NCI-H82 treated with DMSO at 0.1 percent for 48 hours (cell line): ENCODE data around the gene PLCB1.

Source experiments
- DNase-seq: peaks from one replicate; lab custom pipeline; 2025; ENCODE audit not compliant: unreplicated experiment; lab: John Stamatoyannopoulos, UW

Gene PLCB1

DNA sequence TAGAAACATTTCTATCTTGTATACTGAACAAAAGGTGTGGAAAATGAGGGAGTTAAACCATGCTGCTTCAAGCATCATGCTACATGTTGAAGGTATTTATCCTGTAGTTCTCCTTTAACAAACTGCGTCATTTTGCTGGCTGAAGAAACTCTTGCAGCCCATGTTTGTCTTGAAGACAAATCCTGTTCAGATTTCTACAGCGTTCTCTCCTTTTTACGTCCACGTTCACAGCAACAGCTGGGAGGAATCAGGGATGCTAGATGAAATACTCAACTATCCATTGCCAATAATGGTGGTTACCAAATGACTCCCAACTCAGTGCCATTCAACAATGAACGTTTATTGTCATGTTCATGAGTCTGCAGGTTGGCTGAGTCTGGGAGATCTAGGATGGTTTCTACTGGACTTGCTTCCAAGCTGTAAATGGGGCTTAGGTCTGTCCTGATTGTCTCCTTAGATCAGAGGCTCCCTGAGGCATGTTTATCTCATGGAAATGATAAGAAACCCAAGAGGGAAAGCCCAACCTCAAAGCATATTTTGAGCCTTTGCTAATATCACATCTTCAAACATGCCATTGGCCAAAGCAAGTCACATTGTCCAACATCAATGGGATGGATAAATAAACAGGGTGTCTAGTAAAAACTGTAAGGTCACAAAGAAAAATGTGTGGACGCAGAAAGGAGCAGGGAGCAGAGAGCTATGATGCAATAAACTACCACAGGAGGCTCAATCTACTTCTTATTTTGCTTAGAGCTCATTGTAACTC is 2.7 kb upstream of the PLCB1 start:
- no peak for DNase-seq

DNA sequence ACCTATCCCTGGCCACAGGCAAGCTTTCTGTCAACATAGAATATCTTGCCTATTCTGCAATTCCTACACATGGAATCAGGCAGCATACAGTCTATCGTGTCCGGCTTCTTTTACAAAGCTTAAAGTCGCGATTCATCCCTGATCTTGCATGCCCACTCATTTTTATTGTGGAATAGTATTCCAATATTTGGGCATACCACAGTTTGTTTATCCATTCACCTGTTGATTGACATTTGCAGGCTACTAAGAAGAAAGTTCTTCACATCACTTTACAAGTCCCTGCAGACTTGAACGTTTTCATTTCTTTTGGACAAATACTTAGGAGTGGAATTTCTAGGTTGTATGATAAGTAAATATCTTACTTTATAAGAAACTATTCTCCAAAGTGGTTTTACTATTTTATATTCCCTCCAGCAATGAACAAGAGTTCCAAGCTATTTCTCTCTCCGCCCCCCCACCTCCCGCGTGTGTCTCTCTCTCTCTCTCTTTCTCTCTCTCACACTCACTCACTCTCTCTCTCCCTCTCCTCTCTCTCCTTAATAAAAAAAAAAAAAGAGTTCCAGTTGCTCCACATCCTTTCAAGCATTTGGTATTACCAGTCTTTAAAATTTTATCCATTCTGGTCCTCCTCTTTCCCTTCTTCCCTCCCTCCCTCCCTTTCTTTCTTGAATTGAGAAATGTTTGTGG is 1.1 kb upstream of the PLCB1 start:
- DNase-seq = no peak

DNA sequence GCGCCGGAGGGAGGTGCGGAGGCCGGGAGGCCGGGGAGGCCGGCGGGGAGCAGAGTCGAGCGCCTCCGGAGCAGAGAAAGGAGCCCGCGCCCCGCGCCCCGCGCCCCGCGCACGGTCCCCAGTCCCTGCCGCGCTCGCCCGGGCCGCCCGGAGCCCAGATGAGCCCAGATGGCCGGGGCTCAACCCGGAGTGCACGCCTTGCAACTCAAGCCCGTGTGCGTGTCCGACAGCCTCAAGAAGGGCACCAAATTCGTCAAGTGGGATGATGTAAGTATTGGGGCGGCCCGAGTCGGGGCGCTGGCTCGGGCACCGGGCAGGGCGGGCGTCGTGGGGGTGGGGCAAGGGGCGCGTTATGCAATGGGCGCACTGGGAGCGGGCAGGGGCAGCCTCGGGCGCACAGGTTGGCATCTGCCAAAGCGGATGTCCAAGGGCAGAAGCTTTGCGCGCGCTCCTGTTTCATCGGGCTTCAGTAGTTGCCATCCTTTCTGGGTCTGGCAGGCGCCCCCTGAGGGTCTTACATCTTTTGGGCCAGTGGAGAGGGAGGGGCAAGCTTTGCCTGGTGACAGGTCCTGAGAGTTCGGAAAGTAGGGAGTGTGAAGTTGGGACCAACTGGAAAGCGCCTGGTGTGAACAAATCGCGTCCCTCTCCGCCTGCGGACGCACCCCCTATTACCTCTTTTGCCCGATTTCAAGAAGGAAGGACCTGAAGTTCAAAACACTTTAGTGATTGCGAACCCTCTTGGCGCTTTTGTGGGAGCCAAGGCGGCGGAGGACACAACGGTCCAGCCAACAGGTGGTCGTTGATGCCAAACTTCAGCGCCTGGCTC is 631 bp downstream of the PLCB1 start:
- no peak for DNase-seq

DNA sequence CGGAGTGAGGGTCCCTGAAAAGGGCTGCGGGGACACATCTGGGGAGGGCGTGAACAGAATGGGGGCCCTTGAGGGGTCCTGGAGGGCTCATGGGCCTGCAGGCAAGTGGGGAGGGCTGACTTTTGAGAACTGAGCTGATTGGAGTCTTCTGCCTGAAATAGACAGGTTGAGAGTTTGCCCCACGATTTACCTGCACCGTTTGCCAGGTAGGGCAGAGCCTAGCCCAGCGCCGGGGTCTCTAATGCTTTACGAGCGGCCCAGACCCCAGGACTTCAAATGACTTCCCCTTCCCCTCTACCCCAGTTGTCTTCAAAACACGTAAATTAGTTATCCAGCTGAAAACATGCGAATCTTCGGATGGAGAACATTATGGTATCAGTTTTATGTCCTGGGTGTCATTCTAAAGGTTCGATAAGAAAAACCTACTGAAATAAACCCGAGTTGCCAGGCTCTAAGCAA is 1.3 kb downstream of the PLCB1 start:
- DNase-seq = no peak

DNA sequence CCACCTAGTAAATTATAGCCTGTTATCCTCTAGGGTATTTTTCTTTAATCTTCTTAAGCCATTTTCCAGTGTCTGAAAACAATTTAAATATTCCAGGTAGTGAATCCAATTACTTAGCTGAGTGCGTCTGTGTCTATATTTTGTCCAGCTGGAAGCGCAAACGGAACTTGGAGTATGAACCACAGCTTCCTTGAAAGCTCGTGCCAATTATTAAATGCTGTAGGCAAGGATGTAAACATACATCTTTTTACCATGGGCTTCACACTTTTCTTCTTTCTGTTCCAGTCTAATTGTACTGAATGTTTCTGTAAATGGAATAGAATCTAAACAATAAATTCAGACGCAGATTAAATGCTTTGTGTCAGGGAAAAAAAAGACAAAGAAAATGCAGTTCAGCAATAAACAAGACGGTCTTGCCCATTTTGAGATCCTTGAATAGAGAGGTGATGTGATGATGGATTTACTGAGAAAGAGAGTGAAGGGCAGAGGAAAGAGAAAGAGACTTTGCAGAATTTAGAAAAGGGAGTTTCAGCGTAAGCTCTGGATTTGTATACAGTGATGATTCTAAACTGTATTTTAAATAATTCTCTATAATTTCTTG is 1.9 kb downstream of the PLCB1 start:
- peak; percentile 78 for DNase-seq

DNA sequence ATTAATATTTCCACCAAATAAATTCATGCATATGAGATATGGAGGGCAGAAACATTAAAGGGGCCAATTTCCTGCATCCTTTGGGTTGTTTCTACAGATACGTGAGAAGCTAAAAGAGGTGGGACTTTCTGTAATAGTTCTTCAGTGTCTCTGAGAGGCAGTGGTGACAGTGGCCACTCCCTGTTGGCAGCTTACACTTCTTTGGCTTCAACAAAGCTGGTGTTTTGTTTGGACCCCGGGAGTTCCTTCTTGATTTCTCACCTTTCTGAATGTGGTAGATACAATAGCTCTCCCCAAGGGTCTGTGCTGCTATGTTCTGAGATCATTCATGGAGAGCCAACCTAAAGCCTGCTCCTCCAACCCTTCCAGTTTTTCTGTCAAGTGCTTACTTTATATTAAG is 7.8 kb downstream of the PLCB1 start:
- no peak for DNase-seq

DNA sequence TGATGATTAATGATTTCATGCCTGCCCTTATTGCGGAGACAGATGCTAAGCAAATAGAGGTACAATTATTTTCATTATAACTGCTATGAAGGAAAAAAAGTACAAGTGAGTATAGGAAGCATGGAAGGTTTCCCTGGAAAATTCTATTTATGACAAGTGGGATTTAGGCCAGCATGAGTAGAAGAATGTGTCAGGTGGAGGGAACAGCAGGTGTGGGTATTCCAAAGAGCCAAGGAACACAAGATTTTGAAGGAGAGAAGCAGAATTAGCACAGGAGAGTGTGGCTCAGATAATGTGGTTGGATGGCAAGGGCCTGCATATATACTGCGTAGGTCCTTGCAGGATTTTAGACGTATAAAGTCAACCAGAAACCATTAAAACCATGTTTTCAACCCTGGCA is 11.4 kb downstream of the PLCB1 start:
- DNase-seq = no peak

DNA sequence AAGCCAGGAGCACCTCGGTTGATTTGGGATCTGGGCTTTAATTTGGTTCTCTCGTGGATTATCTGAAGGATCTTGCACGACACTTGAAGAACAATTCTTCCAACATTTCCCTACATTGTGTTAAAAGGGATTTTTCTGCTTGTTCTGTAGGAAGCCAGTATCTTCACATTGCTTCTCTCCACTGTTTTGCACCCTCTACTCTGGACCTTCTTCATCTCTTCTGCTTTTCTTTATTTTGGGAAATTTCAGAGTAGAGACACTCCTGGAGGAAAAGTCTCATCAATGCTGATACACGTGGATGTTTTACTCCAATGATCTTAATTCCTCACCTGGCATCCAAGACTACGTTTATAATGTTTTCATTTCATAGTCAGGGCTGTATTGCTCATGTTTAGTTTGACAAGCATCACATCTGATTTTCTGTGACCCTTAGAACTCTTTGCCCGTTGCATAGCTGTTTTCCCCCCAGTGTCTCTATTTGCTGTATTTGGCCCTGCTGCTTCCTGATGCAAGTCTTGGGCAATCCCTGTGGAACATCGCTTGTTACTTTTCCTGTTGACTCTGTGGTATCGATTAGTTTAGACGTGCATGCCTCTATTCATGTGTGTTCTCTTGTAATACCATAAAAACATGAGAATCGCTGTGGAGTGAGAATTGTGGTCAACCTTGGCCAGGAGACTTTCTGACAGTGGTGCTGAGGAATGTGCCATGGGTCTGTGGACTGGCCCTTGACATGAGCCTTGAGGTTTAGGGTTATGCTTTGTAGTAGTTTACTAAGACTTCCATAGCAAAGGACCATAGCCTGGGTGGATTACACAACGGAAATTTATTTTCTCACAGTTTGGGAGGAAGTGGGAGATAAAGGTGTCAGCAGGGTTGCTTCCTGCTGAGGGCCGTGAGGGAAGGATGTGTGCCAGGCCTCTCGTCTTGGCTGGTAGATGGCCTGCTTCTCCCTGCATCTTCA is 12.5 kb downstream of the PLCB1 start:
- no peak for DNase-seq

DNA sequence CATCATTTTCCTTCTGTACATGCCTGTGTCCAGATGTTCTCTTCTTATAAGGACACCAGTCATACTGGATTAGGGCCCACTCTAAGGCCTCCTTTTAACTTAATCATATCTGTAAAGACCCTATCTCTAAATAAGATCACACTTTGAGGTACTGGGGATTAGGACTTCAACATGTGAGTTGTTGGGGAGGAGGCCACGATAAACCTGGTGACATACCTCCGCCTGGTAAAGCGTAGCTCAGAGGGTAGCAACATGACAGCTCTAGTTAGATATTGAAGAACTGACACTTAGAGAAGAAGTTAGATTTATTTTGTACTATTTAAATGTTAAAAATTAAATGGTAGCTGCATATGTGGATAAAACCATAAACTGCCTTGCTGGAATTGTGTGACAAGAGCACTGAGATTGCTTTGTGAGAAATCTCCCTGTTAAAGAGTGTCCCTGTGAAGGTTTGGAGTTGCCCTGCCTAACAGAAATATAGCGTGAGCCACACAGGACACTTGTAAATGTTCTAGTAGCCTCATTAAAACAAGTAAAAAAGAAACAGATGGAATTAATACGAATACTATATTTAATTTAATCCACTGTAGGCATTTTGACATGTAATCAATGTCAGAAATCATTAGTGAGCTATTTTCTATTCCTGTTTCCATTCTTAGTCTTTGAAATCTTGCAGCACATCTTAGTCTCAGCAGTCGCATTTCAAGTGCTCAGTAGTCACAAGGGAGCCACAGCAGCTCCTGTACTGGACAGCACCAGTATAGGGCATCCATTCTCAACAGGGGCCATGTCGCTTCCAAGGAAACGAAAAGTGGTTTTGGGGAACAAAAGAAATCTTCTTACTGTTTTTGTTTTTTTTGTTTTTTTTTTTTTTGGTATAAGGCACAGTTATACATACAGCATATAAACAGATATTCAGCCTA is 13.4 kb downstream of the PLCB1 start:
- DNase-seq = no peak

DNA sequence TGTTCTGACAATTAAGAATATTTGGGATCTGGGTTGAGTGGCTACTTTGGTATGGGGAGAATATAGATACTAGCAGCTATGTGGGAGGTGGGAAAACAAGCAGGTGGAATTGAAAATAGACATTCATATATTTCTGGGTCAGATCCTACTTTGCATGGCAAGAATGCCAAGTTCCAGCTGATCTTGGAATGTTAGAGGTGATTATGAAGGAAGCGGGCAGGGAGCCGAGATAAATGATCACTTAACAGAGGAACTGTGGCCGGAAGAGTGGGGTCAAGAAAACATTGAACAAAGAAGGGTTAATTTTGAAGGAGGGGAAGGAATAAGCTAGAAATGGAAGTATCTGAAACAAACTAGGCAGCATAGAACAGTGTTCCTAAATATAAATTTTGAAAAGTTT is 15.4 kb downstream of the PLCB1 start:
- DNase-seq = no peak

DNA sequence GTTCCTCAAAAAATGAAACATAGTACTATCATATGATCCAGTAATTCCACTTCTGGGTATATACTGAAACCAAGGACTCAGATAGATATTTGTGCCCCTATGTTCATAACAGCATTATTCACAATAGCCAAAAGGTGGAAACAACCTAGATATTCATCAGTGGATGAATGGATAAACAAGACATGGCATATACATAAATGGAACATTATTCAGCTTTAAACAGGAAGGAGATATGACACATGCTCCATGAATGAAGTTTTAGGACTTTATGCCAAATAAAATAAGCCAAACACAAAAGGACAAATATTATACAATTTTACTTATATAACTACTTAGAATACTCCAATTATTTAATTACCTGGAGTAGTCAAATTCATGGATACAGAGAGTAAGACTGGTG is 16.4 kb downstream of the PLCB1 start:
- no peak for DNase-seq

DNA sequence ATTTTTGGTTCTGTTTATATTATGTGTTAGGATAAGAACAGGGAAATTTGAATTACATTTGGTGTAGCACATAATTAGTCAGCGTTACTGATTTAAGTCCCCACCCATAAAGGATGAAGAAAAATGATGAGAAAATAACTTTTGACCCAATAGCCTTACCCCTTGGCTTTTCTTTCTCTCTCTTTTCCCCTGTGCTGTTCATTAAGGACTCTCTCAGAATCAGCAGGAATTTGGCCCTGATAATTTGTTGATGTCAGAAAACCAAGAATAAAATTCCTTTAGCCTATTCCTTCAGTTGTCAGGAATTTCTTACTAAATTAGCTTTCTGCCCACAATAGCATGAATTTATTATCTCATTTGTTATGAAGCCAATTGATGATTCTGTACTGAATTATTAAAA is 18.5 kb downstream of the PLCB1 start:
- no peak for DNase-seq

DNA sequence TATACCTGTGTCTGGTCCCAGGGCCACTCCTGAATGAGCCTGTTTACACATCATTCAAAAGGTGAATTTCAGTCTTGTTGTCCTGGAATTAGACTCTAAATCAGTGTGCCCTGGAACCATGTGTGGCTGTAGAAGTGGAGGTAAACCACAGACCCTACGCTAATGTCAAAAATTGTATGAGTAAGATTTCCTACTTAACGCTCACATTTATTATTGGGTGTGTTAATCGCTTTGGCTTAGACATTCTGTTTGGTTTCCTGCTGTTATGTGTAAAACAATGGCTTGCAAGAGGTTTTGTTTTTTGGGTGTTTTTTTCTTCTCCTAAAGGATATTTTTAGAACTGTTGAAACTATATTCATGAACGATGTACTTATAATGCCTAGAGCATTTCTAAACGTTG is 19.3 kb downstream of the PLCB1 start:
- no peak for DNase-seq

DNA sequence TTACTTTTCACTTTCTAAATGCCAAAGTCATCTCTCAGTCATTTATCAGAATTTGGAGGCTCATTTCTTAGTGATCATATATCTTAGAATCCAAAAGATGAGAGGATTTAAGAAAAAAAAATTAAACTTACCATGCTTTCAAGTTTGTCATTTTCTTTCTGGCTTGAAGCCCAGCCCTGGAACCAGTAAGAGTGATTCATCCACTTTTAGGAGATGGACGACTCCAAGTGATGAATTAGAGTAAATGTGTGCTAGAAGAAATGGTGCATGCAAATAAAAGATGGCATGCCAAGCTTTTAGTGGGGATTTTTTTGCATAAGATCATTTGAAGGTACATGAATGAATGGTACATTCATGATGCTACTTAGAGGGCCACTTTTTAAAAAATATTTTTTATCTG is 20.1 kb downstream of the PLCB1 start:
- DNase-seq = no peak

DNA sequence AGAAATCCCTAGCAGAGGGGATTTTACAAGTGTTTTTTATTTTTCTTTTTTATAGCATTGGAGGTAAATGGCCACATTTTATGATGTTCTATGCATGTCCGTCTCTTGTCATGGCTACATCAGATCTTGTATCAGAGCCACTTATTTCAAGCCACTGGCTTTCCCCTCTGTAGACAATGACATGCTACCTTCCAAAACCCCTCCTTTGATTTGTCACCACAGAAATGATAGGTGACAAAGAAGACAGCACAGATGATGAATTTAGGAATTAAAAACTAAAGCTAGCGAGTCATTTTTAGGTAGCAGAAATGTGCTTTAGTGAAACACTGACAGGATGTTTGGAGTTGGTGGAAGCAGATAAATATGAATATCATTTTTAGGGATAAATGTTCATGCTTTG is 20.8 kb downstream of the PLCB1 start:
- DNase-seq = no peak

DNA sequence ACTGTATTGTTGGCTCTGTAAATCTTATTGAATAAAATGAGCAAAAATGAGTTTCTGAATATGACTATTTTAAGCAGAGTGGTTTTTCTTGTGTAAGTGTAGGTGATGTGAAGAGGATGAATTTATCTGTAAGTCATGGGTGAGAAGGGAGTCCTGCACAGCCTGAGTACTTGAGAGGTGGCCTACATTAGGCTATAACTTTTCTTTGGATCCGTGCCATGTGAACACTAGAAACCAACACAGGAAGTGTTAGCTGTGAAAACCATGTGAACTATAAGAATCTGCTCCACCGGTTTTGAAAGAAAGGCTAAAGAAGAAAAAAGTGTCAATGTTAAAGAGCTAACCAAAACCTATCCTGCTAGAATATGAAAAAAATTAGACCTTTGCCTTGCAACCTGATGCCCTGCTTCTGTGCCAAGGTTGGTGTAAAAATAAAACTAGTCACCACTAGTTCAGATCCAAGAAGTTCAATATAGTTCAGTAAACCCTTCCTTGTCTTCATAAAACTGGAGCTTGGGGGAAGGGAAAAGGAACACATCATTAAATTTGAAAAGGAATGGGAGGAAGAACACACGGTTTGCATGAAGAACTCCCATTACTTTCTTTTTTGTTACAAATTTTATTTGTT is 21.3 kb downstream of the PLCB1 start:
- DNase-seq = no peak

DNA sequence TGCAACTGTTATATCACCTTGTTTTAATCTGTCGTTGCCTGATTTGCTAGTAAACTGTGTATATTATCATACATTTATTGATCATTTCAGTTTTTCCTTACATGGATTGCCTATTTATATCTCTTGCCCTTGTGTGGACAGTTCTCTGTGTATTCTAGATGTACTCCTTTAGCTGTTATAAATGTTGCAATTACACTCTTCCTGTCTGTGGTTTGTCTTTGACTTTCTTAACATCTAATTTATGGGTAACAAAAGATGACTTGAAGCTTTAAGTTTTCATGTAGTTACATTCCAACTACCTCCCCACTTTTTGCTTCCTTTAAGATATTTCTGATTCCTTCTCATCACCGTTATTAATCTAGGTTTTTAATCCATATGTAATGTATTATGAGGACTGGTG is 22.6 kb downstream of the PLCB1 start:
- DNase-seq = no peak

DNA sequence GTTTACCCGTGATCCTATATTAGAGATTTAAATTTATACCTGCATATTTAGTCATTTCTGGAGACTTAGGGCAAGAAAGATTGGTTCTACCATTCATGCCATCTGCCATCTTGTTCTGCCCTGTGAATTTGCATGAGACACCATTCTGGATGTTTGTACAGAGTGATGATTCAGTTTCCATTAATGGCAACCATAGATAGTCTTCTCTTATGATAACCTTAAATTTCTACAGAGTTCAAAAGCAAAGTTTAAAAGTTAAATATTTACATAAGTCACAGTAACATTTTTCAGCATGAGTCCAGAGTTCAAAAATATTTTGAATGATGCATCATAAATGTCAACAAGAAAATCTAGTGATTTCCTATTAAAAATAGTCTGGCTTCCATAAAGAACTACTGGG is 23.2 kb downstream of the PLCB1 start:
- DNase-seq = no peak

DNA sequence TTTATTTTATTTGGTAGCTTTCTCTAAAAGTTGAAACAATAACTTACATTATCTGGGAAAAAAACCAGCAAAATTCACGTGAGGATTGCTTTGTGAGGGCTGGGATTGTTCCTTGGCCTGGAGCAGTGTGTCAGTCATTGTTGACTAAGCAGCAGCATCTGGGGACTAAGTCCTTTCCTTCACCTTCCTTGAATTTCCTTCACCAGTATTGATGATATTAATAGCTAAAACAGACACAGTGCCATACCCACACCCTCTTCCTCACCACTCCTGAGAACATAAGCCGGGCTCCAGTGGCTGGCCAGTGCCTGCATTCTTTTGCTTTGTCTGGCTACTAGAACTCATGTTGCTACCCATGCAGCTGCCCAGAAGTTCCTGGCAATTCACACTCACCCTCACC is 23.7 kb downstream of the PLCB1 start:
- no peak for DNase-seq
